Osteocyte (in vitro differentiated cells): Measurements from ENCODE around the gene FAIM. TPM values are rescaled to one million over a fixed set of nuclear protein-coding genes. Genes with fewer than 3 reads are reported as not detected.
"Not testable (repeated sequence)": the region's sequence is repeated elsewhere in the genome, so short reads cannot be mapped to it uniquely, and the experiment has no call there.

Source experiments
- DNase-seq: peaks from one replicate; pipeline ENCODE4 v3.0.0; 2021; ENCODE audit warnings: mixed read lengths; ENCODE audit not compliant: unreplicated experiment; ENCODE audit errors: extremely low spot score
- H3K27ac Mint-ChIP-seq: one replicate; pipeline ENCODE4 v1.8.0; 2021; ENCODE audit warnings: mild to moderate bottlenecking, mixed read lengths; ENCODE audit not compliant: unreplicated experiment
- H3K27me3 Mint-ChIP-seq: one replicate; pipeline ENCODE4 v1.8.0; 2021; ENCODE audit warnings: mixed read lengths; ENCODE audit not compliant: unreplicated experiment
- H3K36me3 Mint-ChIP-seq: one replicate; pipeline ENCODE4 v1.8.0; 2021; ENCODE audit warnings: mixed read lengths; ENCODE audit not compliant: unreplicated experiment
- H3K4me1 Mint-ChIP-seq: one replicate; pipeline ENCODE4 v1.8.0; 2021; ENCODE audit warnings: mixed read lengths; ENCODE audit not compliant: unreplicated experiment
- H3K4me3 Mint-ChIP-seq: one replicate; pipeline ENCODE4 v1.8.0; 2021; ENCODE audit warnings: mild to moderate bottlenecking, moderate library complexity, mixed read lengths; ENCODE audit not compliant: unreplicated experiment
- H3K9me3 Mint-ChIP-seq: one replicate; pipeline ENCODE4 v1.8.0; 2021; ENCODE audit warnings: mixed read lengths; ENCODE audit not compliant: unreplicated experiment
- CTCF ChIP-seq: fragments of 200-600 bp; sonication (generic); IDR thresholded peaks from 2 replicates; pipeline ENCODE4 v1.5.0; 2021; ENCODE audit warnings: antibody characterized with exemption, mild to moderate bottlenecking, moderate library complexity
- total RNA-seq: library from RNA; stranded (reverse); gene quantifications from 2 replicates; pipeline ENCODE4 v1.2.1, GENCODE V29; 2021

The FAIM gene
- total RNA-seq, 1 donor from 2014 or later: 8.5 TPM

- Mint-ChIP-seq H3K27me3 (no peaks in the 10 kb centered on the region), H3K4me1 (no peaks in the 10 kb centered on the region), H3K9me3 (peaks cover 14% of the 10 kb centered on the region), H3K36me3 (peaks cover 15% of the 10 kb centered on the region), H3K27ac (no peak overlapping the region), H3K4me3 (no peak overlapping the region)
- TF ChIP-seq CTCF: no peak
- DNase-seq: no peak
These were observed 39.5 kb upstream of the FAIM start for GRCh38 chr3:138569090-138569489.

- Mint-ChIP-seq H3K36me3 (peaks cover 15% of the 10 kb centered on the region), H3K9me3 (peaks cover 14% of the 10 kb centered on the region)
- H3K27me3 Mint-ChIP-seq, H3K27ac Mint-ChIP-seq, H3K4me1 Mint-ChIP-seq, DNase-seq, H3K4me3 Mint-ChIP-seq: not testable (repeated sequence)
These were observed 38.9 kb upstream of the FAIM start for GRCh38 chr3:138569624-138570023.

GRCh38 chr3:138573138-138573537 is 35.4 kb upstream of the FAIM start:
- Mint-ChIP-seq H3K27ac (no peak overlapping the region), H3K4me3 (no peak overlapping the region), H3K27me3 (no peaks in the 10 kb centered on the region), H3K9me3 (peaks cover 26% of the 10 kb centered on the region), H3K4me1 (no peaks in the 10 kb centered on the region), H3K36me3 (peaks cover 22% of the 10 kb centered on the region)
- DNase-seq: no peak
- no peak for TF ChIP-seq CTCF

GRCh38 chr3:138578141-138578540 is 30.4 kb upstream of the FAIM start:
- Mint-ChIP-seq H3K36me3 (peaks cover 17% of the 10 kb centered on the region), H3K9me3 (peaks cover 21% of the 10 kb centered on the region), H3K4me1 (no peaks in the 10 kb centered on the region), H3K4me3 (no peak overlapping the region), H3K27me3 (no peaks in the 10 kb centered on the region), H3K27ac (no peak overlapping the region)
- DNase-seq: no peak
- TF ChIP-seq CTCF: no peak

GRCh38 chr3:138578961-138579574 is 29.5 kb upstream of the FAIM start:
- peaks cover 12% of the 10 kb centered on the region for H3K9me3 Mint-ChIP-seq
- DNase-seq: no peak
- H3K4me3 Mint-ChIP-seq: no peak overlapping the region
- no peak for TF ChIP-seq CTCF
- H3K27ac Mint-ChIP-seq: no peak overlapping the region
- H3K4me1 Mint-ChIP-seq: no peaks in the 10 kb centered on the region
- H3K36me3 Mint-ChIP-seq: peaks cover 10% of the 10 kb centered on the region
- H3K27me3 Mint-ChIP-seq: no peaks in the 10 kb centered on the region

- no peaks in the 10 kb centered on the region for H3K4me1 Mint-ChIP-seq
- peaks cover 12% of the 10 kb centered on the region for H3K36me3 Mint-ChIP-seq
- H3K9me3 Mint-ChIP-seq: no peaks in the 10 kb centered on the region
- no peak overlapping the region for H3K27ac Mint-ChIP-seq
- DNase-seq: no peak
- no peak overlapping the region for H3K4me3 Mint-ChIP-seq
- no peaks in the 10 kb centered on the region for H3K27me3 Mint-ChIP-seq
- TF ChIP-seq CTCF: no peak
These were observed 21.2 kb upstream of the FAIM start for GRCh38 chr3:138587374-138587773.
